Raji (cell line): ENCODE results near the gene SPRN.

ENCODE experiments used
- POLR2A ChIP-seq: IDR thresholded peaks from 2 replicates; pipeline ENCODE4 v1.6.1; 2011; ENCODE audit warnings: low read depth, low read length, control low read depth; ENCODE audit not compliant: insufficient read depth

The SPRN gene

DNA sequence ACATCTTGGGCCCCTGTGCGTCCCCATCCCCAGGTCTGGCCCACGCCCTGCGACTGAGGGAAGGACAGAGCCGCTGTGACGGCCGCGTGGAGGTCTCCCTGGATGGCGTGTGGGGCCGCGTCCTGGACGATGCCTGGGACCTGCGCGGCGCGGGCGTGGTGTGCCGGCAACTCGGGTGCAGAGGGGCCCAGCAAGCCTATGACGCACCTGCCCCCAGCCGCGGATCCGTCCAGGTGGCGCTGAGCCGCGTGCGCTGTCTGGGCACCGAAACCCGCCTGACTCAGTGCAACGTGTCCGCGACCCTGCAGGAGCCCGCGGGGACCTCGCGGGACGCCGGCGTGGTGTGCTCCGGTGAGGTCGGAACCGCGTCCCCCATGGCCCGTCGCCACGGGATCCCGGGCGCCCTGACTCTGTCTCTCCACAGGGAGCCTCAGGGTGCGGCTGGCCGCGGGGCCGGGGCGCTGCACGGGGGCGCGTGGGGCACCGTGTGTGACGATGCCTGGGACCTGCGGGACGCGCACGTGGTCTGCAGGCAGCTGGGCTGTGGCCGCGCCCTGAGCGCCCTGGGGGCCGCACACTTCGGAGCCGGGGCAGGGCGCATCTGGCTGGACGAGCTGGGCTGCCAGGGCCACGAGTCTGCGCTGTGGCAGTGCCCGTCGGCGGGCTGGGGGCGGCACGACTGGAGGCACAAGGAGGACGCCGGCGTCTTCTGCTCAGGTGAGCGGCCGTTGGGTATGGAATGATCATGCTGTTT is 35.2 kb upstream of the SPRN start:
- TF ChIP-seq POLR2A, result no peak

DNA sequence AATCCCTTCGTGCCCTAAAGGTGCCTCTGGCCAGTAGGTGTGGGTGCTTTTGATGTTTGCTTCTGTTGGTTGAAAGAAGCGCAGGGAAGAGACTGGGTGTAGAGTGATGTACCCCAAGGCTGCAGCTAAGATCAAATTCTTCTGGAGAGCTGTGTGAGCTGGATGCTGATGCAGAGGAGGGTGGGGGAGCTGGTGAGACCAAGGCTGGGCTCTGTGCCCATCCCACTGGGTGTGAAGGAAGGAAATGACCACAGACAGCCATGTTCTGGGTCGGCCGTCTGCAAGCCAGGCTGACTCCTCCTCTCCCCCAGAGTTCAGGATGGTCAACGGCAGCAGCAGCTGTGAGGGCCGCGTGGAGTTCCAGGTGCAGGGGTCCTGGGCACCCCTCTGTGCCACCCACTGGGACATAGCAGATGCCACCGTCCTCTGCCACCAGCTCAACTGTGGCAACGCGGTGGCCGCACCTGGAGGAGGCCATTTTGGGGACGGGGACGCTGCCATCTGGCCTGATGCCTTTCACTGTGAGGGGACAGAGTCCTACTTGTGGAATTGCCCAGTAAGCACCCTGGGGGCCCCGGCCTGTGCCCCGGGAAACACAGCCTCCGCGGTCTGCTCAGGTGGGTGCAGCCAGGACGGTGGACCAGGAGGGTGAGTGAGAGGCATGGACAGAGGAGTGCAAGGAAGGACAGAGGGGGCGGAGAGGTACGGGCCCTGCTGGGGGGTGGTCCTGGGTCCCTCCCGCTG is 34.5 kb upstream of the SPRN start:
- TF ChIP-seq POLR2A, result no peak

DNA sequence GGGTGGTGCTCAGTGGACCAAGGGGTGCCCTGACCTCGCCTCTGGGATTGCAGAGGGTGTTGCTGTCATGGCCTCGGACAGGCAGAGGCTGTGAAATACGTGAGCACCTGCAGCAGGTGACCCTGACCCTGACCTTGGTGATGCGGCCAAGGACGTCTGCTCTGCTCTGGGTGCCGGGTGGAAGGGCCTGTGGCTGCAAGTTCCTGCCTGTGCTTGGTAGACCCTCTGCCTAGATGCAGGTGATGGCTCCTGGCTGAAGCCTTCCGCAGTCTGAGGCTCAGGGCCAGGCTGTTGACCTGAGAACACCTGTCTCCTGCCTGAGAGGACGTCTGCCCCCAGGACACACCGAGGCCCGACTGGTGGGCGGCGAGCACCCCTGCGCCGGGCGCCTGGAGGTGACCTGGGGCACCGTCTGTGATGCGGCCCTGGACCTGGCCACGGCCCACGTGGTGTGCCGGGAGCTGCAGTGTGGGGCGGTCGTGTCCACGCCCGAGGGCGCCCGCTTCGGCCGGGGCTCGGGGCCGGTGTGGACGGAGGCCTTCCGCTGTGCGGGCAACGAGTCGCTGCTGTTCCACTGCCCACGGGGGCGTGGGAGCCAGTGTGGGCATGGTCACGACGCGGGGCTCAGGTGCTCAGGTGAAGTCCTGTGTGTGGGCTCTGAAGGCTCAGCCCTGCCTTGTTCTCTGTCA is 33.7 kb upstream of the SPRN start:
- TF ChIP-seq POLR2A, result no peak

DNA sequence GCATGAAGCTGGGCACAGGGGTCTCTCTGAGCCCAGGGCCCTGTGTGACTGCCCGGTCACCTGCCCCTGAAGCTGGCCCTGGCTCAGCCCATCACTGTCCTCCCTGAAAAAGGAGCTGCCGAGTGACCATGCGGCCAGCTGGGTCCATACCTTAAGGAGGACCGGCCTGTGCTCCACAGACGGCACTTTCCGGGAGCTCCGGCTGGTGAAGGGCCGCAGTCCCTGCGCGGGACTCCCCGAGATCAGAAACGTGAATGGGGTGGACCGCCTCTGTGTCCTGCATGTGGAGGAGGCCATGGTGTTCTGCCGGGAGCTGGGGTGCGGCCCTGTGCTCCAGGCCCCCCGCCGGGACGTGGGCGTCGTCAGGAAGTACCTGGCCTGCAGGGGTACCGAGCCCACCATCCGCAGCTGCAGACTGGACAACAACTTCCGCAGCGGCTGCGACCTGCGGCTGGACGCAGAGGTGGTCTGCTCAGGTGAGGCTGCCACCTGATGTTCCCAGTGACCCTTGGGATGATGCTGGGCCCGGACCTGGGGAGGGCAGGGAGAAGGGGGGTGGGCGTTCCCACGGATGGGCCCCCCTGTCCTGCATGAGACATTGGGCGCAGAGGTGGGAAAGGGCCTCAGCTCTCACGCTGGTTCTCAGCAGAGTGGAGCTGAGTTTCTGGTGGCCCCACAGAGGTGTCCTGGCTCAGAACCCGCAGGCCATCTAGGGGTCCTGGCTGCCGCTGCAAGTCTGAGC is 32.8 kb upstream of the SPRN start:
- no peak for TF ChIP-seq POLR2A

DNA sequence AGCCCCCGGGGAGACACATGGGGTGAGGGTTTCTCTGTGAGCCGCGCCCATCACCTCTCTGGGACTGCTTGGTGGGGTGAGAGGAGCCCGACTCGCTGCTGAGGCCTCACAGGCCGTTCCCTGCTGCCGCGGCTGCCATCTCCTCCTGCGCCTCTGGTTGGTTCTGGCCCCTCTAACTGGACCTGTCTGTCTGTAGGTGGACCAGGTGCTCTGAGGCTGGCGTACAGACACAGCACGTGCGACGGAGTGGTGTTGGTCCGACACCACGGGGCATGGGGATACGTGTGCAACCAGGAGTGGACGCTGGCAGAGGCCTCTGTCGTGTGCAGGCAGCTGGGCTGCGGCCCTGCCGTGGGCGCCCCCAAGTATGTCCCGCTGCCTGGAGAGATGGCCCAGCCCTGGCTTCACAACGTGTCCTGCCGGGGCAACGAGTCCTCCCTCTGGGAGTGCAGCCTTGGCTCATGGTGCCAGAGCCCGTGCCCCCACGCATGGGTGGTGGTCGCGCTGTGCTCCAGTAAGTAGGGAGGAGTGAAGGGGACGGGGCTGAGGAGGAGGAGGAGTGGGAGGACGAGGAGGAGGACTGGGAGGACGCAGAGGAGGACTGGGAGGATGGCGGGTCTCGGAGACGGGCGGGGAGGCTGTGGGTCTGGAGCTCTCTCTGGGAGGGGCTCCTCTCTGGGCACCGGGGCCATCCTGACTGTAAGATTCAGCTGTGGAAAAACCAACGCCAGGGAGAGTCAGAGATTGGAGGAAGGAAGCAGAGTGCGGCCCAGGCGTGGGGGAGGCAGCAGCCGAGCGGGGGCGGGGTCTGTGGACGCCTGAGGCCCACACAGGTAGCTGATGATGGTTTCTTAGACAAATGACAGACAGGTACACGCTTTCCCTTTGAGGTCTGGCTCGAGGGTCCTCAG is 31.9 kb upstream of the SPRN start:
- no peak for TF ChIP-seq POLR2A

DNA sequence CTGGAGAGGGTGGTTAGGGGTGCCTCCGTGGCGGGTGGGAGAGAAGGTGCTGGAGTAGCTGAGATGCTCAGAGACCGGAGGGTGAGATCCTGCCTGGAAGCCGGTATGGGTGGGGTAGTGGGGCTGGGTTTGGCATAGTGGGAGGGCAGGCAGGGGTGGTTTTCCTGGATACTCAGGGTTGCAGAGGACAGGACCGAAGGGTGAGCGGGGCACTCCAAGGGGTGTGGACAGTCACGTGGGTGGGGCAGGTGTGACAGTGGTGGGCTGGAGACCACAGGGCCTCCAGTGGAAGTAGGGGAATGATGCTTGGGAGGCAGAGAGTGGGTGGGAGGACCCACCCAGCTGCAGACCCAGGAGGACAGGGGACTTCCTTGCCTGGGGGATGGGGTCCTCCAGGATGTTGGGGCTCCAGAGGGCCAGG is 31.2 kb upstream of the SPRN start:
- no peak for TF ChIP-seq POLR2A

DNA sequence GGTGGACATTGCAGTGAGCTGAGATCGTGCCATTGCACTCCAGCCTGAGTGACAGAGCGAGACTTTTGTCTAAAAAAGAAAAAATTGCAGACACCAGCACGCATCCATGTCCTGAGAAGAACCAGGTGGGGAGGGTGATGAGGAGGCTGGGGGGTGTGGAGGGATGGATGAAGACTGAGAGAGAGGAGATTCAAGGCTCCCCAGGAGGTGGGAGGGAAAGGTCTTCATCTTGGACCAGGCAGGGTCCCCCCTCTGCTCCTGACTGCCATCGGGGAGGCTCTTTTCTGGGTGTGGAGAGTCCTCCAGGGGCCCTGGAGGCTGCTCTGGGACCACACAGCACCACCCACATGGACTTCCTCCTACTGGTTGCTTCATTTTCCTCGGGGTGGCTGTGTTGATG is 30.8 kb upstream of the SPRN start:
- TF ChIP-seq POLR2A, result no peak

DNA sequence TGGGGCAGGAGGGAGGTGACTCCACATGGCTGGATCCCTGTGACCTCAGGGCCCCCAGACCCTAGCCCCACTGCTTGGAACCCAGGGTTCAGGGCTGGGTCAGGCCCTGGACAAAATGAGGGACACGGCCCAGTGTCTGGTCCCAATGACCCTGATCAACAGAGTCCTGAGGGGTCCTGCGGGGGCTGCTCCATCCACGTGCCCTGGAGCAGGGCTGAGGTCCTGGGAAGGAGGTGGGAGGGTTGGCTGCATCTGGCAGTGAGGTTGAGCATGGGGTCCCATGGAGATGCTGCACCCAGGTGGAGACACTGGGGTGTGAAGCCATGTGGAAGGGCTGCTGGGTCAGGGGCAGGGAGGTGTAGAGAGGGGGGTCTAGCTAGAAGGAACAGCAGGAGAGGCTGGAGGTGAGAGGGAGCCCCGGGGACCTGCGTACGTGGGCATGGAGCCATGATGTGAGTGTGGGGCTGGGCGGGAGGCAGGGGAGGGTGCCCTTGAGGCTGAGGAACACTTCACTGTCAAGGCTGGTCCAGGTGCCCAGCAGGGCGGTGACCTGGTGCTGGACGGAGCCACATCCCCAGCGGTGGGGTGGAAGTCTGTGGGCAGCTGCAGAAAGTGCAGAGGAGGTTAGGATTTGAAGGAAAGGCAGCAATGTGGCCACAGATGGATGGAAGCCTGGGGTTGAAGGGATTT is 29.9 kb upstream of the SPRN start:
- no peak for TF ChIP-seq POLR2A

DNA sequence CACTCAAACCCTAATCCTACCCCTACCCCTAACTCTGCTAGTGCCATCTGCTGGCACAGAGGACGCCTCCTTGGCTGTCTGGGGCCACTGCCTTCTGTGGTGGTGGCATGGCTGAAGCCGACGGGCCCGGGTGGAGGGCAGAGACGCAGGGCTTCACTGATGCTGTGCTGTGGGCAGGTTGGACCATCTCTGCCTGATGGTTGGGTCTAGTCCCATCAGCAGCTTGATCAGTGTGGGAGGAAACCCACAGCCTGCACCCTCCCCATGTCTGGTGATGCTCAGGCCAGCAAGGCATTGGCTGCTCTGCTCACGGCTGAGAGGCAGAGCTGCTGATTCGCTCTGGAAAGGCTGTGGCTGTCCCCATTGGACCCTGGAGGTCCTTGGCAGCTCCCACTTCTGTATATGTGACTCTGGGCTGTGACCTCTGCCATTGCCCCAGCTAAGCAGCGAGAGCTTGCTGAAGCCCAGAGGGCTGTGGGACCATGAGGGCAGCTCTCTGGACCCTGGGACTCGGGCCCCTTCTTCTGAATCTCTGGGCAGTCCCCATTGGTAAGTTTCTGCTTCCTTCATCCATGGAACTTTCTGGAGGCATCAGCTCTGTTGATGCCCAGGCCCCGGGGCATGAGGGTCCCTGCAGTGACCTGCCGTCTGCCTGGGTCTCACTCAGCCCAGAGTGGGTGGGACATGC is 29.2 kb upstream of the SPRN start, which contains the start of gene SCART1:
Gene SCART1 (plus strand): TSS at position 430 of the 688 bp plus-strand sequence. CDS start 53 bp downstream, at position 483.
- peak; percentile 19; the same call in 1 of the 2 replicates for TF ChIP-seq POLR2A

DNA sequence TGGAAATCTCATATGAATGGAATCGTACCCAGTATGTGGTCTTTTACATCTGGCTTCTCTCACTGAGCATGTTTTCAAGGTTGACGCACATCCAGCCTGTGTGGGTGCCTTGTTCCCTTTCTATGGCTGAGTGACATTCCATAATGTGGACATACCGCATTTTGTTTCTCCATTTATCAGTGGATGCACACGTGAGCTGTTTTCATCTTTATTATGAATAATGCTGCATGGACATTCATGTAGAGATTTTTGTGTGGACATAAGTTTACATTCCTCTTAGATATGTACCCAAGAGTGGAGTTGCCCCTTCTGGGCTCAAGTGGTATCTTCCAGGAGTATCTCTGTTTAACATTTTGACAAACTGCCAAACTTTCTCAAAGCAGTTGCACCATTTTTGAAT is 28.0 kb upstream of the SPRN start:
- no peak for TF ChIP-seq POLR2A

DNA sequence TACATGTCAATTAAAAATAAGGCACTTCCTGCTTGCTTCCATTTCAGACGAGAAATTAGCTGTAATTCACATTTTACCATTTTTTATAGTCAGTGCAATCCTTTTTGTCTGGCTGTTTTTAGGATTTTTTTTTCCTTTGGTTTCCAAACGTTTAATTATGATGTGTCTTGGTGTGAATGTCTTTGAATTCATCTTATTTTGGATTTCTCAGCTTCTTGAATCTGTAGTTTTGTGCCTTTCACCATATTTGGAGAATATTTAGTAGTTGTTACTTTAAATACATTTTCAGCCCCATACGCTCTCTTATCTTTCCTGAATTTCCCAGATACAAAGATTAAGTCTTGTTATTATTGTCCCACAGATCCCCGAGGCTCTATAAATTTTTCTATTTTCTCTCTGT is 26.9 kb upstream of the SPRN start:
- no peak for TF ChIP-seq POLR2A

DNA sequence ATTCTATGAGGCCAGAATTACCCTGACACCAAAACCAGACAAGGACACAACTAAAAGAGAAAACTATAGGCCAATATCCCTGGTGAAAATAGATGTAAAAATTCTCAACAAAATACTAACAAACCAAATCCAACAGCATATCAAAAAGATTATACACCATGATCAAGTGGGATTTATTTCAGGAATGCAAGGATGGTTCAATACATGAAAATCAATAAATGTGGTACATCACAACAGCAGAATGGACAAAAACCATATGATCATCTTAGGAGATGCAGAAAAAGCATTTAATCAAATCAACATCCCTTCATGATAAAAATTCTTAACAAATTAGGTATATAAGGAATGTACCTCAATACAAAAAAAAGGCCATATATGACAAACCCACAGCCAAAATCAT is 23.7 kb upstream of the SPRN start:
- TF ChIP-seq POLR2A, result no peak

DNA sequence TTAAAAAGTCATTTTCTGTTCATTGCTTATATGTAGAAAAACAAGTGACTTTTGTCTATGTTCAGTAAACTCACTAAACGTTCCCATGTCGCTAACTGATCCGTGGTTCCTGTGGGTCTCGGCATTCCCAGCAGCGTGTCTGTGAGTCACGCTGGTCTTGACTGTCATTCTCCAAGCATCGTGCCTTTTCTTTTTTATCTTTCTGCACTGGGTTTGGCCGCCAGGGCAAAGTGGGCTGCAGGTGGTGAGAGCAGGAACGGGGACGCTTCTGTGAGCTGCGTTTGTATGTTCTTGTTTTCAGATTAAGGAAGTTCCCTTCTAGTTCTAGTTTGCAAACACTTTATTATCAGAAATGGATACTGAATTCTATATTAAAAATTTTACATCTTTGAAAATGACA is 22.6 kb upstream of the SPRN start:
- TF ChIP-seq POLR2A, result no peak
